SK-N-SH treated with all-trans-retinoic acid at 6 μM for 48 hours (cell line): ENCODE results near the gene DHRS7B.
"Not testable (repeated sequence)": the region's sequence is repeated elsewhere in the genome, so short reads cannot be mapped to it uniquely, and the experiment has no call there.

Experiments
- ATAC-seq: fragments of 200-7000 bp; cut with Tn5 transposase; 3 replicates; pipeline ENCODE4 v1.9.1; 2020; ENCODE audit warnings: mild to moderate bottlenecking, moderate library complexity
- ARNTL ChIP-seq: fragments of 450-650 bp; formaldehyde crosslinking; IDR thresholded peaks from 2 replicates; pipeline ENCODE4 v1.5.0; 2020; ENCODE audit warnings: low read depth, mild to moderate bottlenecking, moderate library complexity, borderline replicate concordance
- BACH2 ChIP-seq: fragments of 250-450 bp; sonication (Bioruptor Pico); IDR thresholded peaks from 2 replicates; pipeline ENCODE4 v1.9.0; 2021; ENCODE audit warnings: mild to moderate bottlenecking, borderline replicate concordance
- CREB5 ChIP-seq: fragments of 250-450 bp; sonication (Bioruptor Pico); IDR thresholded peaks from 2 replicates; pipeline ENCODE4 v1.5.1; 2020; ENCODE audit warnings: low read depth, mild to moderate bottlenecking, moderate library complexity
- ESRRG ChIP-seq: fragments of 250-450 bp; sonication (Bioruptor Pico); IDR thresholded peaks from 2 replicates; pipeline ENCODE4 v1.6.1; 2021; ENCODE audit warnings: mild to moderate bottlenecking
- GLIS3 ChIP-seq: fragments of 250-450 bp; sonication (Bioruptor Pico); IDR thresholded peaks from 2 replicates; pipeline ENCODE4 v1.5.0; 2020; ENCODE audit warnings: mild to moderate bottlenecking, moderate library complexity
- ISL1 ChIP-seq: fragments of 250-450 bp; sonication (Bioruptor Pico); IDR thresholded peaks from 2 replicates; pipeline ENCODE4 v2.1.2; 2022; ENCODE audit warnings: mild to moderate bottlenecking, moderate library complexity
- OSR1 ChIP-seq: fragments of 250-450 bp; sonication (Bioruptor Pico); IDR thresholded peaks from 2 replicates; pipeline ENCODE4 v1.8.0; 2022; ENCODE audit warnings: moderate library complexity, mild to moderate bottlenecking, inconsistent platforms
- PATZ1 ChIP-seq: fragments of 250-450 bp; sonication (Bioruptor Pico); IDR thresholded peaks from 2 replicates; pipeline ENCODE4 v1.8.0; 2020; ENCODE audit warnings: mild to moderate bottlenecking, moderate library complexity, borderline replicate concordance
- PPARA ChIP-seq: fragments of 250-450 bp; sonication (Bioruptor Pico); IDR thresholded peaks from 2 replicates; pipeline ENCODE4 v1.5.0; 2020; ENCODE audit warnings: mild to moderate bottlenecking, borderline replicate concordance
- SNAI2 ChIP-seq: fragments of 250-450 bp; sonication (Bioruptor Pico); IDR thresholded peaks from 2 replicates; pipeline ENCODE4 v1.5.0; 2020; ENCODE audit warnings: mild to moderate bottlenecking, moderate library complexity
- TCF4 ChIP-seq: fragments of 250-450 bp; sonication (Bioruptor Pico); IDR thresholded peaks from 2 replicates; pipeline ENCODE4 v1.8.0; 2021; ENCODE audit warnings: mild to moderate bottlenecking, moderate library complexity, borderline replicate concordance
- TOX ChIP-seq: fragments of 250-450 bp; sonication (Bioruptor Pico); IDR thresholded peaks from 2 replicates; pipeline ENCODE4 v1.8.0; 2021; ENCODE audit warnings: mild to moderate bottlenecking, moderate library complexity, borderline replicate concordance
- ZC3H10 ChIP-seq: fragments of 250-450 bp; sonication (Bioruptor Pico); IDR thresholded peaks from 2 replicates; pipeline ENCODE4 v1.5.1; 2021; ENCODE audit warnings: mild to moderate bottlenecking, moderate library complexity
- ZFP3 ChIP-seq: fragments of 250-450 bp; sonication (Bioruptor Pico); IDR thresholded peaks from 2 replicates; pipeline ENCODE4 v1.5.0; 2020; ENCODE audit warnings: mild to moderate bottlenecking, moderate library complexity
- ZFP30 ChIP-seq: fragments of 450-650 bp; formaldehyde crosslinking; IDR thresholded peaks from 2 replicates; pipeline ENCODE4 v1.5.0; 2022; ENCODE audit warnings: mild to moderate bottlenecking, moderate library complexity
- ZNF70 ChIP-seq: fragments of 450-650 bp; formaldehyde crosslinking; IDR thresholded peaks from 2 replicates; pipeline ENCODE4 v1.5.0; 2020; ENCODE audit warnings: mild to moderate bottlenecking, moderate library complexity
- TF ChIP-seq, protein P1 (sequence below): fragments of 250-450 bp; sonication (Bioruptor Pico); IDR thresholded peaks from 2 replicates; pipeline ENCODE4 v1.5.0; 2020; ENCODE audit warnings: mild to moderate bottlenecking, moderate library complexity
- TF ChIP-seq, protein P2 (sequence below): fragments of 250-450 bp; sonication (Bioruptor Pico); IDR thresholded peaks from 2 replicates; pipeline ENCODE4 v1.5.1; 2021; ENCODE audit warnings: mild to moderate bottlenecking, moderate library complexity
- TF ChIP-seq, protein P3 (sequence below): fragments of 250-450 bp; sonication (Bioruptor Pico); IDR thresholded peaks from 2 replicates; pipeline ENCODE4 v1.8.0; 2021; ENCODE audit warnings: low read depth, mild to moderate bottlenecking, moderate library complexity, borderline replicate concordance

The DHRS7B gene

GRCh38 chr17:21191698-21192097 lies 64.9 kb downstream of the DHRS7B start:
- TF ChIP-seq CREB5 (no peak), ZNF70 (peak; percentile 87)
- ATAC-seq = no peak; the same call in 2 of the 3 replicates

DNA sequence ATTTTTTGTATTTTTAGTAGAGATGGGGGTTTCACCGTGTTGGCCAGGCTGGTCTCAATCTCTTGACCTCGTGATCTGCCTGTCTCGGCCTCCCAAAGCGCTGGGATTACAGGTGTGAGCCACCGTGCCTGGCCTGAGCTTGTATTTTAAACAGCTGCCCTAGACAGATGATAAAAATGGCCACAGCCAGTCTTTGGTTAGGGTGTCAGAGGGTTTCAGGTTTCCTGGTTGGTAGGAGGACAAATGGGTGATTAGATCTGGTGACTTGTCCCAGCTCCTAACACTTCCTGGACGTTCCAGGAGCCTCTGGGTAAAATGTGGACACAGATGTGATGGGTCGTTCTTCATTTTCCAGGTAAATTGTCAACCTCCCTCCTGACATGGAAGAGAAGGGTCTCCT lies 65.7 kb downstream of the DHRS7B start:
- not testable (repeated sequence) for ATAC-seq

DNA sequence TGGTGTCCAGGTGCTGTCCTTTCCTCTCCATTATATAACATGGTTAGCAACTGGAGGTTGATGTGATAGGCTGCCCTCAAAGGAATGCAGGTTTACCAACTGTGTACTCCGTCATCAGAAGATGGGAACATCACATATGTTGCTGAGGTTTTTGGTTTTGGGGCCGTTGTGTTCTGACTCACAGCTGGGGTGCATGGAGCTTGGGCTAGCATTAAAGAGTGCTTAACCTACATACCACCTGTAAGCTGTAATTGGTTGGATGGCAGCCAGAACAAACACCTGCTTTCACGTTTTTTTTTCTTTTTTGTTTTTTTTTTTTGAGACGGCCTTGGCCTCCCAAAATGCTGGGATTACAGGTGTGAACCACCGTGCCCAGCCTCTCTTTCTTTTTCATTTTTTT lies 66.3 kb downstream of the DHRS7B start:
- no peak for ATAC-seq
- TF ChIP-seq ZNF70 = no peak
- no peak for TF ChIP-seq ISL1 (CRISPR knock-in tag)
- no peak for TF ChIP-seq PATZ1
- no peak for TF ChIP-seq GLIS3 (CRISPR knock-in tag)
- TF ChIP-seq, protein P1, sequence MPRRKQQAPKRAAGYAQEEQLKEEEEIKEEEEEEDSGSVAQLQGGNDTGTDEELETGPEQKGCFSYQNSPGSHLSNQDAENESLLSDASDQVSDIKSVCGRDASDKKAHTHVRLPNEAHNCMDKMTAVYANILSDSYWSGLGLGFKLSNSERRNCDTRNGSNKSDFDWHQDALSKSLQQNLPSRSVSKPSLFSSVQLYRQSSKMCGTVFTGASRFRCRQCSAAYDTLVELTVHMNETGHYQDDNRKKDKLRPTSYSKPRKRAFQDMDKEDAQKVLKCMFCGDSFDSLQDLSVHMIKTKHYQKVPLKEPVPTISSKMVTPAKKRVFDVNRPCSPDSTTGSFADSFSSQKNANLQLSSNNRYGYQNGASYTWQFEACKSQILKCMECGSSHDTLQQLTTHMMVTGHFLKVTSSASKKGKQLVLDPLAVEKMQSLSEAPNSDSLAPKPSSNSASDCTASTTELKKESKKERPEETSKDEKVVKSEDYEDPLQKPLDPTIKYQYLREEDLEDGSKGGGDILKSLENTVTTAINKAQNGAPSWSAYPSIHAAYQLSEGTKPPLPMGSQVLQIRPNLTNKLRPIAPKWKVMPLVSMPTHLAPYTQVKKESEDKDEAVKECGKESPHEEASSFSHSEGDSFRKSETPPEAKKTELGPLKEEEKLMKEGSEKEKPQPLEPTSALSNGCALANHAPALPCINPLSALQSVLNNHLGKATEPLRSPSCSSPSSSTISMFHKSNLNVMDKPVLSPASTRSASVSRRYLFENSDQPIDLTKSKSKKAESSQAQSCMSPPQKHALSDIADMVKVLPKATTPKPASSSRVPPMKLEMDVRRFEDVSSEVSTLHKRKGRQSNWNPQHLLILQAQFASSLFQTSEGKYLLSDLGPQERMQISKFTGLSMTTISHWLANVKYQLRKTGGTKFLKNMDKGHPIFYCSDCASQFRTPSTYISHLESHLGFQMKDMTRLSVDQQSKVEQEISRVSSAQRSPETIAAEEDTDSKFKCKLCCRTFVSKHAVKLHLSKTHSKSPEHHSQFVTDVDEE (CRISPR knock-in tag) = no peak
- no peak for TF ChIP-seq PPARA (CRISPR knock-in tag)
- TF ChIP-seq TOX (CRISPR knock-in tag) = no peak
- no peak for TF ChIP-seq CREB5
- TF ChIP-seq ZFP30 (CRISPR knock-in tag) = no peak
- no peak for TF ChIP-seq ESRRG
- no peak for TF ChIP-seq ZC3H10 (CRISPR knock-in tag)
- TF ChIP-seq TCF4 (CRISPR knock-in tag) = no peak
- TF ChIP-seq ARNTL (CRISPR knock-in tag) = no peak
- no peak for TF ChIP-seq OSR1
- TF ChIP-seq, protein P2, sequence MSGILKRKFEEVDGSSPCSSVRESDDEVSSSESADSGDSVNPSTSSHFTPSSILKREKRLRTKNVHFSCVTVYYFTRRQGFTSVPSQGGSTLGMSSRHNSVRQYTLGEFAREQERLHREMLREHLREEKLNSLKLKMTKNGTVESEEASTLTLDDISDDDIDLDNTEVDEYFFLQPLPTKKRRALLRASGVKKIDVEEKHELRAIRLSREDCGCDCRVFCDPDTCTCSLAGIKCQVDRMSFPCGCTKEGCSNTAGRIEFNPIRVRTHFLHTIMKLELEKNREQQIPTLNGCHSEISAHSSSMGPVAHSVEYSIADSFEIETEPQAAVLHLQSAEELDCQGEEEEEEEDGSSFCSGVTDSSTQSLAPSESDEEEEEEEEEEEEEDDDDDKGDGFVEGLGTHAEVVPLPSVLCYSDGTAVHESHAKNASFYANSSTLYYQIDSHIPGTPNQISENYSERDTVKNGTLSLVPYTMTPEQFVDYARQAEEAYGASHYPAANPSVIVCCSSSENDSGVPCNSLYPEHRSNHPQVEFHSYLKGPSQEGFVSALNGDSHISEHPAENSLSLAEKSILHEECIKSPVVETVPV (CRISPR knock-in tag) = no peak
- TF ChIP-seq ZFP3 (CRISPR knock-in tag) = no peak
- no peak for TF ChIP-seq BACH2 (CRISPR knock-in tag)
- TF ChIP-seq, protein P3, sequence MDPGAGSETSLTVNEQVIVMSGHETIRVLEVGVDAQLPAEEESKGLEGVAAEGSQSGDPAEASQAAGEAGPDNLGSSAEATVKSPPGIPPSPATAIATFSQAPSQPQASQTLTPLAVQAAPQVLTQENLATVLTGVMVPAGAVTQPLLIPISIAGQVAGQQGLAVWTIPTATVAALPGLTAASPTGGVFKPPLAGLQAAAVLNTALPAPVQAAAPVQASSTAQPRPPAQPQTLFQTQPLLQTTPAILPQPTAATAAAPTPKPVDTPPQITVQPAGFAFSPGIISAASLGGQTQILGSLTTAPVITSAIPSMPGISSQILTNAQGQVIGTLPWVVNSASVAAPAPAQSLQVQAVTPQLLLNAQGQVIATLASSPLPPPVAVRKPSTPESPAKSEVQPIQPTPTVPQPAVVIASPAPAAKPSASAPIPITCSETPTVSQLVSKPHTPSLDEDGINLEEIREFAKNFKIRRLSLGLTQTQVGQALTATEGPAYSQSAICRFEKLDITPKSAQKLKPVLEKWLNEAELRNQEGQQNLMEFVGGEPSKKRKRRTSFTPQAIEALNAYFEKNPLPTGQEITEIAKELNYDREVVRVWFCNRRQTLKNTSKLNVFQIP = no peak

DNA sequence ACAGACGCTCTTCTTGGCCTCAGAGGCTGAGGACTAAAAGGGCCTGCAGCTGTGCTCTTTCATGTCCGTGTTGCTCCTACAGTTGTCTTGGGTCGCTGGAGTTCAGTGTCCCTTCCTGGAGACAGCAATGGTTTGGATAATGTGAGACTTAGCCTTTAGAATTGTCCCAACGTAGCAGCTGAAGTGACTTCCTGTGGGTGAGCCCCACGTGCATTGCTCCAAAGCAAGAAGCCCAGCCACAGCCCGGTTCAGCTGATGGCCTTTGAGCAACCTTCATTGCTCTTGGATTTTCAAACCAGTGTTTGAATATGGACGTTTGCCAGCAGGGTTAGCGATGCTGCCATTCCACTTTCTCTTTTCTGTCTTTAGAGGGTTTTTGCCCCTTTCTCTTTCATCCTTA lies 67.5 kb downstream of the DHRS7B start:
- ATAC-seq = no peak

More for the DNA sequence above, 67.5 kb downstream of the DHRS7B start:
- TF ChIP-seq, protein P2 (CRISPR knock-in tag) = no peak
- no peak for TF ChIP-seq SNAI2 (CRISPR knock-in tag)
- TF ChIP-seq ISL1 (CRISPR knock-in tag) = no peak
